GM18858 (cell line): ENCODE data around the gene SEMG1.

Experiments used
- ATAC-seq: cut with Tn5 transposase; IDR thresholded peaks from one replicate; pipeline ENCODE4 v1.9.1; 2021; ENCODE audit not compliant: unreplicated experiment

The SEMG1 gene

GRCh38 chr20:45218636-45219035, 11.8 kb downstream of the SEMG1 start:
- no peak for ATAC-seq

- ATAC-seq, result no peak
Observed at GRCh38 chr20:45221076-45221475, 14.2 kb downstream of the SEMG1 start, which contains the start of gene SEMG2. TSS of gene SEMG2 (plus strand) at chr20:45221373. CDS start at chr20:45221390, 17 bp downstream.

GRCh38 chr20:45223136-45223535, 16.3 kb downstream of the SEMG1 start:
- ATAC-seq, result no peak

- no peak for ATAC-seq
Observed at GRCh38 chr20:45226287-45226686, 19.5 kb downstream of the SEMG1 start.

- no peak for ATAC-seq
Observed at GRCh38 chr20:45229264-45230056, 22.6 kb downstream of the SEMG1 start.

- no peak for ATAC-seq
Observed at GRCh38 chr20:45230631-45231030, 23.8 kb downstream of the SEMG1 start.

- no peak for ATAC-seq
Observed at GRCh38 chr20:45235995-45236394, 29.2 kb downstream of the SEMG1 start.

GRCh38 chr20:45238139-45238538, 31.3 kb downstream of the SEMG1 start:
- no peak for ATAC-seq

GRCh38 chr20:45246109-45246508, 39.3 kb downstream of the SEMG1 start:
- ATAC-seq, result no peak

GRCh38 chr20:45247865-45248264, 41.0 kb downstream of the SEMG1 start:
- no peak for ATAC-seq

- ATAC-seq, result no peak
Observed at GRCh38 chr20:45248609-45249008, 41.8 kb downstream of the SEMG1 start.

- no peak for ATAC-seq
Observed at GRCh38 chr20:45251884-45252560, 45.2 kb downstream of the SEMG1 start.

- no peak for ATAC-seq
Observed at GRCh38 chr20:45253261-45253660, 46.4 kb downstream of the SEMG1 start.

GRCh38 chr20:45254383-45255262, 47.8 kb downstream of the SEMG1 start, which contains the start of gene SLPI:
TSS of gene SLPI (minus strand) at chr20:45254564. CDS start at chr20:45254543, 21 bp downstream.
- no peak for ATAC-seq

- ATAC-seq, result no peak
Observed at GRCh38 chr20:45257161-45257560, 50.3 kb downstream of the SEMG1 start.

- no peak for ATAC-seq
Observed at GRCh38 chr20:45257711-45258110, 50.9 kb downstream of the SEMG1 start.

- no peak for ATAC-seq
Observed at GRCh38 chr20:45258259-45258658, 51.4 kb downstream of the SEMG1 start.

- no peak for ATAC-seq
Observed at GRCh38 chr20:45258664-45259063, 51.8 kb downstream of the SEMG1 start.
